Astrocyte of the spinal cord (primary cell): Measurements from ENCODE around the gene TKT.
A peak's percentile ranks its signal among the peaks of the same experiment; 100 is the strongest.

Experiments used
- DNase-seq: peaks from one replicate; pipeline ENCODE4 v3.0.0; 2011; ENCODE audit warnings: low read depth, low spot score
- H3K4me3 ChIP-seq: 2 replicates; pipeline ENCODE4 v1.5.1; 2011; ENCODE audit warnings: low read depth, mild to moderate bottlenecking, low read length, moderate library complexity
- in situ Hi-C: cut with HindIII; loops from 2 replicates; pipeline ENCODE4 v1.10.0; 2017; ENCODE audit warnings: low sequenced_read_pairs
- TF ChIP-seq, protein P1 (sequence below): IDR thresholded peaks from 2 replicates; pipeline ENCODE4 v1.5.1; 2012; ENCODE audit warnings: low read depth, mild to moderate bottlenecking, low read length, inconsistent platforms

Gene TKT

GRCh38 chr3:53248161-53248560 lies 7.7 kb downstream of the TKT start:
- no peak for DNase-seq
- TF ChIP-seq, protein P1, sequence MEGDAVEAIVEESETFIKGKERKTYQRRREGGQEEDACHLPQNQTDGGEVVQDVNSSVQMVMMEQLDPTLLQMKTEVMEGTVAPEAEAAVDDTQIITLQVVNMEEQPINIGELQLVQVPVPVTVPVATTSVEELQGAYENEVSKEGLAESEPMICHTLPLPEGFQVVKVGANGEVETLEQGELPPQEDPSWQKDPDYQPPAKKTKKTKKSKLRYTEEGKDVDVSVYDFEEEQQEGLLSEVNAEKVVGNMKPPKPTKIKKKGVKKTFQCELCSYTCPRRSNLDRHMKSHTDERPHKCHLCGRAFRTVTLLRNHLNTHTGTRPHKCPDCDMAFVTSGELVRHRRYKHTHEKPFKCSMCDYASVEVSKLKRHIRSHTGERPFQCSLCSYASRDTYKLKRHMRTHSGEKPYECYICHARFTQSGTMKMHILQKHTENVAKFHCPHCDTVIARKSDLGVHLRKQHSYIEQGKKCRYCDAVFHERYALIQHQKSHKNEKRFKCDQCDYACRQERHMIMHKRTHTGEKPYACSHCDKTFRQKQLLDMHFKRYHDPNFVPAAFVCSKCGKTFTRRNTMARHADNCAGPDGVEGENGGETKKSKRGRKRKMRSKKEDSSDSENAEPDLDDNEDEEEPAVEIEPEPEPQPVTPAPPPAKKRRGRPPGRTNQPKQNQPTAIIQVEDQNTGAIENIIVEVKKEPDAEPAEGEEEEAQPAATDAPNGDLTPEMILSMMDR: no peak
- in situ Hi-C loops: no loop called here
- H3K4me3 ChIP-seq: no peak overlapping the region

DNA sequence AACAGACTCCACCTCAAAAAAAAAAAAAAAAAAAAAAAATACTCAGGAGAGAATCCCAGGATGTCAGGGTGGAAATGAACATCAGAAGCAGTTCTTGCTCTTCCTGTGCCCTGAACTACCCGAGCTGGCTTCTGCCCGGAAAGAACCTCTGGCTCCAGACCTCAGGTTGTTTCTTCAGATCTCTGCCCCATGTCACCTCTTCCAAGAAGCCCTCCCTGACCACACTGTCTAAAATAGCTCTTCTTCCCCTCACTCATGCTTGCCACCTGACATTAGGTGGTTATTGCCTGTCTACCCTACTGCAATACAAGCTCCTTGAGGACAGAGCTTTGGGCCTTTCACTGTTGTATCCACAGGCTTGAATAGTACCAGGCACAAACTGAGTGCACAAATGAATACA lies 8.2 kb downstream of the TKT start:
- no peak overlapping the region for H3K4me3 ChIP-seq
- in situ Hi-C loops: no loop called here
- no peak for DNase-seq
- TF ChIP-seq, protein P1: no peak

DNA sequence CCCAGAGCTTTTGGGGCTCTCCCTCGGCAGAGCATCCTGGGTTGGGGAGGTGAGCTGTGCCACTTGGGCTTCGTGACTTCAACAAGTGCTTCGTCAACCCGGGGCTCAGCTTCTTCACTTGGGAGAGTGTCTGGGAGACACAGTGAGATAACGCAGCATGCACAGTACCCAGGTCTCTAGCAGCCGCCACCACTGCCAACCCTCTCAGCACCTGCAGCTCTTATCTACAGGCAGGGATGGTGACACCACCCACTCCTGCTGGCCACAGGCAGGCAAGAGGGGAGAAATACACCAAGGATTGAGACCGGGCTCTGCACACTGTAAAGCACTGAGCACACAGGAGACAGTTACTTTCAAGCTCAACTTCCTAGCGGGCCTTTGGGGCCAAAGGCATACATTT lies 11.6 kb downstream of the TKT start:
- in situ Hi-C loops: no loop called here
- no peak for DNase-seq
- no peak overlapping the region for H3K4me3 ChIP-seq
- TF ChIP-seq, protein P1: no peak

DNA sequence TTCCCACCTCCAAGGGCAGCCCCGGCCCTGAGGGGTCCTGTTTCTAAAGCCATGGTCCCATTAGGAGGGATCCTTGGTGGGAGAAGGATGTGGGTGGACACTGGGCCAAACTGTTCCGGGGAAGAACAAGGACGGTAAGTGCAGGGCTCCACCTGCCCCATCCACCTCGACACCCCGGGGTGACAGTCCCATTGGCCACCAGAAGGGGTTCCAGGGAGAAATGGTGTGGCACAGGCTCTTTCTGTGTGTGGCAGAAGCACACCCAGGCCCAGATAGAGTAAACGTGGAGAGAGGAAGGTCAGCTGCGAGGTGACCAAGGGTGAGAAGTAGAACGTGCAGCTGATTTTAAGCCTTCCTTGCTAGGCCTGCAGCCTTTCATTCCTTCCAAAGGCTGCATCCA lies 12.0 kb downstream of the TKT start:
- no peak for DNase-seq
- in situ Hi-C loops: no loop called here
- H3K4me3 ChIP-seq: no peak overlapping the region
- TF ChIP-seq, protein P1: no peak

GRCh38 chr3:53243165-53243564 lies 12.7 kb downstream of the TKT start:
- in situ Hi-C loops: no loop called here
- TF ChIP-seq, protein P1: no peak
- no peak overlapping the region for H3K4me3 ChIP-seq
- peak; percentile 62 for DNase-seq

- TF ChIP-seq, protein P1: no peak
- H3K4me3 ChIP-seq: no peak overlapping the region
- no peak for DNase-seq
- in situ Hi-C loops: no loop called here
Observed at GRCh38 chr3:53242642-53243041, 13.2 kb downstream of the TKT start.

- no peak overlapping the region for H3K4me3 ChIP-seq
- in situ Hi-C loops: no loop called here
- TF ChIP-seq, protein P1: no peak
- DNase-seq: no peak
Observed at GRCh38 chr3:53242155-53242554, 13.7 kb downstream of the TKT start.
